ENCODE results near the gene LBR. TPM values are rescaled to one million over a fixed set of nuclear protein-coding genes. Genes with fewer than 3 reads are reported as not detected.

LBR gene
- total and polyA plus RNA-seq, 2 of the 4 experiments (the other 2 are of a cell fraction): 21.3 to 24.9 TPM

- TF ChIP-seq ELK1 (IDR thresholded peaks at IDR 0.05; ENCODE audit: borderline replicate concordance, low read depth, low read length): no peak
Observed at GRCh38 chr1:225448146-225448805, 20.4 kb upstream of the LBR start (continued).

- peak overlapping the region; percentile 67 for H3K4ac ChIP-seq (ENCODE audit: low read depth, low read length)
- no peaks in the 10 kb centered on the region for H3K27me3 ChIP-seq (ENCODE audit: control insufficient read depth, insufficient read depth, low read length)
- H2BK5ac ChIP-seq (ENCODE audit: low read depth, low read length, poor library complexity, severe bottlenecking): no peak overlapping the region
- H3K14ac ChIP-seq (replicated peaks; ENCODE audit: low read depth, low read length): peak overlapping the region; percentile 77
- no peak overlapping the region for H3K56ac ChIP-seq (ENCODE audit: extremely low read depth, insufficient read depth, low read length)
- H3K23ac ChIP-seq (ENCODE audit: low read depth, low read length): peak overlapping the region; percentile 69; the same call in 1 of the 2 replicates
- peak overlapping the region; percentile 51 for H2AK9ac ChIP-seq (replicated peaks; ENCODE audit: low read depth, low read length, poor library complexity)
- intact Hi-C loops (cut with micrococcal nuclease): no loop called here
- H2BK20ac ChIP-seq (ENCODE audit: low read depth, low read length): peak overlapping the region; percentile 61
- peak overlapping the region; percentile 89 for H2AFZ ChIP-seq (replicated peaks; ENCODE audit: low read length, poor library complexity)
- 18% methylated on average over 2 of the region's 8 CpGs; no CpG with 5 or more reads in 1 of the 2 experiments for WGBS, 2 experiments (ENCODE audit: extremely low coverage in 2 of 2, insufficient read length in 1 of 2)
- peak overlapping the region; percentile 77; the same call in 1 of the 2 replicates for H3K27ac ChIP-seq (ENCODE audit: insufficient read depth, low read length)
- H3K4me1 ChIP-seq (ENCODE audit: control insufficient read depth, insufficient read depth, low read length): peaks cover 11% of the 10 kb centered on the region
- peak overlapping the region; percentile 32 for H3K18ac ChIP-seq (ENCODE audit: low read depth, low read length)
- peak overlapping the region; percentile 65 for H2AK5ac ChIP-seq (ENCODE audit: low read depth, low read length)
- H2BK120ac ChIP-seq (ENCODE audit: low read depth, low read length): peak overlapping the region; percentile 72
- no peaks in the 10 kb centered on the region for H3K9me3 ChIP-seq (ENCODE audit: control insufficient read depth, insufficient read depth, low read length)
- H4K5ac ChIP-seq (ENCODE audit: low read depth, low read length): peak overlapping the region; percentile 50
- TF ChIP-seq RFX5 (IDR thresholded peaks at IDR 0.05; ENCODE audit: low read depth, low read length): no peak
- no peak for TF ChIP-seq CTCF (conservative IDR thresholded peaks at IDR 0.05; ENCODE audit: low read depth, low read length)
- no peak for TF ChIP-seq RCOR1 (IDR thresholded peaks at IDR 0.05; ENCODE audit: insufficient replicate concordance, low read length)
- no peak for TF ChIP-seq MXI1 (IDR thresholded peaks at IDR 0.05; ENCODE audit: borderline replicate concordance, low read depth, low read length)
- TF ChIP-seq RAD21 (IDR thresholded peaks at IDR 0.05; ENCODE audit: low read length): no peak
- TF ChIP-seq MAFK (IDR thresholded peaks at IDR 0.05; ENCODE audit: low read depth, low read length): no peak
- no peak for TF ChIP-seq MAZ (IDR thresholded peaks at IDR 0.05; ENCODE audit: borderline replicate concordance, low read depth, low read length)
- TF ChIP-seq CEBPB (IDR thresholded peaks at IDR 0.05; ENCODE audit: low read depth, low read length): no peak
- no TSS peak for BruUV-seq (replicated peaks)
- H4K91ac ChIP-seq (ENCODE audit: insufficient read depth, low read depth, low read length): peak overlapping the region; percentile 71
- peak overlapping the region; percentile 34; the same call in 1 of the 2 replicates for H3K9ac ChIP-seq (ENCODE audit: low read depth, low read length)
- peak overlapping the region; percentile 48 for H3K4me2 ChIP-seq (ENCODE audit: low read depth, low read length)
- H3K9me1 ChIP-seq (ENCODE audit: insufficient read depth, low read length): 0 out of 2 replicates have a peak, but pooled peaks cover 5% of the 10 kb centered on the region
- ATAC-seq (ENCODE audit: low read depth) (peak; percentile 81), DNase-seq (peak; percentile 42)
- H2BK15ac ChIP-seq (ENCODE audit: low read depth, low read length): no peak overlapping the region; the same call in 2 of the 3 replicates
- CTCF ChIA-PET: no interaction called here
- H3K79me1 ChIP-seq (ENCODE audit: low read depth in 1 of 2, low read length in 2 of 2): no peaks in the 10 kb centered on the region
- peak overlapping the region; percentile 49 to 53; a peak in 3 of 4 replicates for H4K8ac ChIP-seq (ENCODE audit: low read depth in 2 of 2, low read length in 2 of 2)
- H4K20me1 ChIP-seq (ENCODE audit: insufficient read depth, low read length): no peaks in the 10 kb centered on the region
- no peaks in the 10 kb centered on the region for H3K36me3 ChIP-seq (ENCODE audit: control insufficient read depth, insufficient read depth, low read length)
- no peak overlapping the region for H3K4me3 ChIP-seq (ENCODE audit: insufficient read depth, low read depth, low read length)
- POLR2A ChIA-PET (ENCODE audit: unreplicated experiment): no interaction called here
- in situ Hi-C loops (cut with MboI; ENCODE audit: low sequenced_read_pairs): no loop called here
- dilution Hi-C loops (cut with HindIII; ENCODE audit: low sequenced_read_pairs, unreplicated experiment): no loop called here
Observed at GRCh38 chr1:225447650-225448089, 19.8 kb upstream of the LBR start.

All from IMR-90 (cell line).